DOHH2 (cell line): Measurements from ENCODE around the gene CACTIN.

Experiments
- H3F3A ChIP-seq: fragments of 200-600 bp; sonication (generic), shearing (Covaris generic); 2 replicates; pipeline ENCODE4 v1.6.0; 2016; ENCODE audit warnings: antibody characterized with exemption, mild to moderate bottlenecking; ENCODE audit not compliant: control insufficient read depth, insufficient read depth
- H3K27ac ChIP-seq: fragments of 200-600 bp; sonication (generic); 2 replicates; pipeline ENCODE4 v1.5.1; 2014; ENCODE audit warnings: low read depth, mild to moderate bottlenecking, low read length, moderate library complexity
- H3K27me3 ChIP-seq: fragments of 200-600 bp; sonication (generic); 2 replicates; pipeline ENCODE4 v1.6.1; 2014; ENCODE audit warnings: mild to moderate bottlenecking, low read length, mixed read lengths; ENCODE audit not compliant: control insufficient read depth
- H3K36me3 ChIP-seq: fragments of 200-600 bp; sonication (generic); 2 replicates; pipeline ENCODE4 v1.6.1; 2014; ENCODE audit warnings: mild to moderate bottlenecking, low read length, moderate library complexity, mixed read lengths; ENCODE audit not compliant: control insufficient read depth
- H3K4me1 ChIP-seq: fragments of 200-600 bp; sonication (generic); 2 replicates; pipeline ENCODE4 v1.6.1; 2014; ENCODE audit warnings: mild to moderate bottlenecking, low read length, mixed read lengths; ENCODE audit not compliant: control insufficient read depth
- H3K4me2 ChIP-seq: fragments of 200-600 bp; sonication (generic); 2 replicates; pipeline ENCODE4 v1.6.0; 2014; ENCODE audit warnings: mild to moderate bottlenecking, low read length, moderate library complexity
- H3K4me3 ChIP-seq: fragments of 200-600 bp; sonication (generic); 2 replicates; pipeline ENCODE4 v1.5.1; 2014; ENCODE audit warnings: mild to moderate bottlenecking, low read length, mixed read lengths
- H3K79me2 ChIP-seq: fragments of 200-600 bp; sonication (generic); 2 replicates; pipeline ENCODE4 v1.6.1; 2014; ENCODE audit warnings: mild to moderate bottlenecking, low read length, mixed read lengths; ENCODE audit not compliant: control insufficient read depth
- H3K9me2 ChIP-seq: fragments of 200-600 bp; sonication (generic); replicated peaks from 2 replicates; pipeline ENCODE4 v1.6.1; 2014; ENCODE audit warnings: mild to moderate bottlenecking, low read length, mixed read lengths; ENCODE audit not compliant: control insufficient read depth
- H3K9me3 ChIP-seq: fragments of 200-600 bp; sonication (generic); 2 replicates; pipeline ENCODE4 v1.6.1; 2014; ENCODE audit warnings: antibody characterized with exemption, low read length, mixed read lengths; ENCODE audit not compliant: control insufficient read depth, insufficient read depth
- H4K20me1 ChIP-seq: fragments of 200-600 bp; sonication (generic); 2 replicates; pipeline ENCODE4 v1.6.0; 2014; ENCODE audit warnings: low read depth, mild to moderate bottlenecking, antibody characterized with exemption, low read length, moderate library complexity; ENCODE audit not compliant: control insufficient read depth, insufficient read depth
- EZH2phosphoT487 ChIP-seq: fragments of 200-600 bp; sonication (generic); IDR thresholded peaks from 2 replicates; pipeline ENCODE4 v1.6.1; 2017; ENCODE audit warnings: borderline replicate concordance, mild to moderate bottlenecking, antibody characterized with exemption, low read length, moderate library complexity, mixed read lengths
- TF ChIP-seq, protein P1 (sequence below): fragments of 200-600 bp; sonication (generic); IDR thresholded peaks from one replicate; pipeline ENCODE4 v1.5.1; 2014; ENCODE audit warnings: antibody characterized with exemption, mild to moderate bottlenecking, low read depth, low read length; ENCODE audit not compliant: poor library complexity, severe bottlenecking

CACTIN gene

DNA sequence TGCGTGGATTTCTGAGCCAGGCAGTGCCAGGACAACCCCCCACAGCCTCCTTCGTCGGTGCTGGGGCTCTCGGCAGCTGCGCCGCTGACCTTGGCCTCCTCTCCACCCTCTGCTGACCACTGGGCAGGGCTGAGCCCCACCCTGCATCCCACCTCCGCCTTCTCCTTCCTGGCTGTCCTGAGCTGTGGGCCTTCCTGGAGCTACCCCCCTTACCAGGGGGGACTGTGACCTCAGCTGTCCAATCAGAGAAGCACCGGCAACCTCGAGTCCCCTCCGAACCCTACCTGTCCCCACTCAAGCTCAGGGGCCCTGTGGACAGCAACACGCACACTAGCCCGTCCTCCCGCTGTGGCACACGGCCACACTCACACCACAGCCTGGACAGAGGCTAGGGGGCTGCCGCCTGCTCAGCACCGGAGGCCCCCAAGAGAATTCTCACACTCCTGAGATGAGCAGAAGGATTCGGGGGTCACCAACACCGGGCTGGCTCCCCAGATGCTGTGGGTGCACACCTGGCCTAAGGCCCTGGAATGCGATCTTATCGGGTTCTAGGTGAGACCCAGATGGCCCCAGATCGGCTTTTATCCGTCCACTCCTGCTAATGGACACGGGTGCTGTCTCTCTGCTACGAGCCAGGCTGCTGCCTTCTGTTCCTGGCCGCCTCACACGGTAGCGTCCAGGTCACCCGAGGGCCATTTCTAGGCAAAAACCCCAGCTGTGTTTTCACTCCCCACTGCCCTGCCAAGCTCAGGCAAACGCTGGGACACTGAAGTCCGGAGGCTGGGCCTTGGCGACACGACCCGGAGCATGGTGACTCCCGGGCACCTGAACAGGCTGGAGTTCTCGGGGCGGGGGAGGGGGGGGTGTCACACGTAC lies 32.5 kb upstream of the CACTIN start:
- no peaks in the 10 kb centered on the region for H3K9me2 ChIP-seq
- no peaks in the 10 kb centered on the region for H3K27me3 ChIP-seq
- peaks cover 17% of the 10 kb centered on the region for H3K4me1 ChIP-seq
- H3K27ac ChIP-seq, result no peak overlapping the region
- no peak overlapping the region for H3K4me2 ChIP-seq
- H3K9me3 ChIP-seq, result no peaks in the 10 kb centered on the region
- no peaks in the 10 kb centered on the region for H3F3A ChIP-seq
- no peak for TF ChIP-seq EZH2phosphoT487
- TF ChIP-seq, protein P1, sequence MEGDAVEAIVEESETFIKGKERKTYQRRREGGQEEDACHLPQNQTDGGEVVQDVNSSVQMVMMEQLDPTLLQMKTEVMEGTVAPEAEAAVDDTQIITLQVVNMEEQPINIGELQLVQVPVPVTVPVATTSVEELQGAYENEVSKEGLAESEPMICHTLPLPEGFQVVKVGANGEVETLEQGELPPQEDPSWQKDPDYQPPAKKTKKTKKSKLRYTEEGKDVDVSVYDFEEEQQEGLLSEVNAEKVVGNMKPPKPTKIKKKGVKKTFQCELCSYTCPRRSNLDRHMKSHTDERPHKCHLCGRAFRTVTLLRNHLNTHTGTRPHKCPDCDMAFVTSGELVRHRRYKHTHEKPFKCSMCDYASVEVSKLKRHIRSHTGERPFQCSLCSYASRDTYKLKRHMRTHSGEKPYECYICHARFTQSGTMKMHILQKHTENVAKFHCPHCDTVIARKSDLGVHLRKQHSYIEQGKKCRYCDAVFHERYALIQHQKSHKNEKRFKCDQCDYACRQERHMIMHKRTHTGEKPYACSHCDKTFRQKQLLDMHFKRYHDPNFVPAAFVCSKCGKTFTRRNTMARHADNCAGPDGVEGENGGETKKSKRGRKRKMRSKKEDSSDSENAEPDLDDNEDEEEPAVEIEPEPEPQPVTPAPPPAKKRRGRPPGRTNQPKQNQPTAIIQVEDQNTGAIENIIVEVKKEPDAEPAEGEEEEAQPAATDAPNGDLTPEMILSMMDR, result no peak
- H4K20me1 ChIP-seq, result no peaks in the 10 kb centered on the region
- peaks cover 2% of the 10 kb centered on the region; the same call in 1 of the 2 replicates for H3K36me3 ChIP-seq
- H3K79me2 ChIP-seq, result no peaks in the 10 kb centered on the region
- H3K4me3 ChIP-seq, result no peak overlapping the region

DNA sequence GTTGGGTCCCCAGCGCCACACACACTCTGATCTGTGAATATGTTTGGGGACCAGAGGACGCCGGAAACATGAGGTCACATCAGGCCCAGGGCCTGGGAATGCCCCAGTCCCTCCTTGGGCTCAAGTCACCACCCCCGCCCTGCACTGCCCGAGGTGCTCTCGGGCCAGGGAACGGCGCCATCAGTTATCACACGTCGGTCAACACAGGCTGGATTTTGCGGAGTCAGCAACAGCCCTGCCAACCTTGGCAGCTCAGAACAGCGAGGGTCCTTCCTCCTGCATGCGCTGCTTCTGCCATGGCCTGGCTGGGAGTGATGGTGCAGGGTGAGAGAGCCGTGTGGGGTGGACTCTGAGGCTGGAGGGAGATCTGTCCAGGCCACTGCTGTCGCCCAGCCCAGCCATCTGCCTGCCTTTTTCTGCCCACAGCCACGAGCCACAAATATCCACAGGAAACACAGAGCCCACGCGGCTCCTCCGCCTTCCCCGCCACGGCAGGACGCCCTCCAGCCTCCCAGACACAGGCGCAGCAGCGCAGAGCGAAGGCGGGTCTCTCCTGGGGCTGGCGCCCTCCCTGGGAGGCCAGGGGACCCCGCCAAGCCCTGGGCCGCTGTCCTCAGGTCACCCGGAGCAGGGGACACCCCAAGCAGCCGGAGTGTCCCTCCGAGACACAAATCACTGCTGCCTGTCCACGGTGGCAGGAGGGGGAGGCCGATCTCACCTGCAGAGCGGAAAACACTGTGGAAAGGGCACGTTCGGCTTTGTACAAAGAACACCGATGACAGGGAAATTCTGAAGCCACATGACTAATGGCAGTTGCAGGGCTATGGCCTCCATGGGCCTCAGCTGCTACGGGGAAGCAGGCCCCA lies 31.6 kb upstream of the CACTIN start:
- H3F3A ChIP-seq, result no peaks in the 10 kb centered on the region
- no peak overlapping the region for H3K27ac ChIP-seq
- no peaks in the 10 kb centered on the region for H3K27me3 ChIP-seq
- H3K4me2 ChIP-seq, result no peak overlapping the region
- H3K79me2 ChIP-seq, result no peaks in the 10 kb centered on the region
- peaks cover 17% of the 10 kb centered on the region for H3K4me1 ChIP-seq
- H3K9me3 ChIP-seq, result no peaks in the 10 kb centered on the region
- no peaks in the 10 kb centered on the region for H3K36me3 ChIP-seq
- no peak overlapping the region for H3K4me3 ChIP-seq
- no peaks in the 10 kb centered on the region for H3K9me2 ChIP-seq
- H4K20me1 ChIP-seq, result no peaks in the 10 kb centered on the region
- TF ChIP-seq EZH2phosphoT487, result no peak
- TF ChIP-seq, protein P1, result no peak

- H3K4me1 ChIP-seq, result peaks cover 17% of the 10 kb centered on the region
- no peak for TF ChIP-seq EZH2phosphoT487
- TF ChIP-seq, protein P1, result peak; percentile 0
- H3K27ac ChIP-seq, result no peak overlapping the region
- H3K36me3 ChIP-seq, result no peaks in the 10 kb centered on the region
- no peaks in the 10 kb centered on the region for H3K27me3 ChIP-seq
- no peaks in the 10 kb centered on the region for H3K9me3 ChIP-seq
- H3K4me3 ChIP-seq, result no peak overlapping the region
- H4K20me1 ChIP-seq, result no peaks in the 10 kb centered on the region
- H3K4me2 ChIP-seq, result no peak overlapping the region
- no peaks in the 10 kb centered on the region for H3K79me2 ChIP-seq
- H3F3A ChIP-seq, result no peaks in the 10 kb centered on the region
- H3K9me2 ChIP-seq, result no peaks in the 10 kb centered on the region
These were observed 30.8 kb upstream of the CACTIN start for GRCh38 chr19:3657395-3657769.
